Stomach (tissue), 9 donors: Measurements from ENCODE around the gene ACAT2. TPM values are rescaled to one million over a fixed set of nuclear protein-coding genes. Genes with fewer than 3 reads are reported as not detected.
"Not testable (repeated sequence)": the region's sequence is repeated elsewhere in the genome, so short reads cannot be mapped to it uniquely, and the experiment has no call there.

Source experiments
- DNase-seq, 2 donors: peaks; one replicate each; pipeline versions ENCODE4 v3.0.0 to v3.0.0-alpha.2; 2013 to 2019
- H3K27ac ChIP-seq, 5 donors: fragments of 200-600 bp in 4 of 5; sonication (generic) in 4 of 5; one replicate each; pipeline ENCODE4 v1.5.1; 2013 to 2019; ENCODE audit warnings: mild to moderate bottlenecking in 1 of 5, moderate library complexity in 1 of 5
- H3K27me3 ChIP-seq, 3 donors: fragments of 200-600 bp; sonication (generic); one replicate each; pipeline ENCODE4 v1.5.1; 2017 to 2019; ENCODE audit warnings: mixed run types in 1 of 3
- H3K36me3 ChIP-seq, 4 donors: fragments of 200-600 bp; sonication (generic); 1 replicate in 3 of 4; 2 replicates in 1 of 4; pipeline ENCODE4 v1.5.1; 2016 to 2019
- H3K4me1 ChIP-seq, 4 donors: fragments of 200-600 bp; sonication (generic); one replicate each; pipeline ENCODE4 v1.5.1; 2016 to 2019
- H3K4me3 ChIP-seq, 4 donors: fragments of 200-600 bp; sonication (generic) in 3 of 4; one replicate each; pipeline ENCODE4 v1.5.1; 2016 to 2019; ENCODE audit warnings: mild to moderate bottlenecking in 1 of 4
- H3K9me3 ChIP-seq, 4 donors: fragments of 200-600 bp; sonication (generic); one replicate each; pipeline ENCODE4 v1.5.1; 2016 to 2019
- EP300 ChIP-seq: sonication (generic); formaldehyde crosslinking; IDR thresholded peaks from one replicate; pipeline ENCODE4 v1.6.1; 2017; ENCODE audit warnings: antibody characterized with exemption
- POLR2A ChIP-seq, 4 donors: fragments of 450-650 bp; IDR thresholded peaks; one replicate each; pipeline ENCODE4 v1.6.1; 2016; ENCODE audit warnings: antibody characterized with exemption in 4 of 4, control low read depth in 2 of 4, mild to moderate bottlenecking in 1 of 4, moderate library complexity in 1 of 4
- POLR2AphosphoS5 ChIP-seq, 3 donors: sonication (generic); formaldehyde crosslinking; IDR thresholded peaks; one replicate each; pipeline ENCODE4 v1.6.1; 2016; ENCODE audit warnings: antibody characterized with exemption in 3 of 3
- WGBS, 5 donors: extraction: QIAGEN DNeasy Blood & Tissue Kit in 3 of 5; methylation state at CpG; one replicate each; pipeline versions ENCODE4 v1.1.5 to v1.1.7; 2013 to 2018; 5-methylcytosine and 5-hydroxymethylcytosine counted together
- intact Hi-C: fragments of 100-400 bp; cut with DNase I; formaldehyde crosslinking; loops from one replicate; pipeline ENCODE4 v1.15.1; 2023; ENCODE audit warnings: low total_unique reads
- polyA plus RNA-seq, 3 donors: library from polyadenylated mRNA; stranded (reverse); fragments of 200-250 nt; gene quantifications; one replicate each; pipeline ENCODE4 v1.2.3, GENCODE V29; 2013
- total RNA-seq, 5 donors: library from RNA; depleted of rRNA; stranded (reverse); fragments of >200 nt; gene quantifications; one replicate each; pipeline versions ENCODE4 v1.1.0 to v1.2.3, GENCODE V29; 2014 to 2016
- TF ChIP-seq, protein P1 (sequence below), 7 experiments: fragments of 450-650 bp in 4 of 7; fragments of 200-600 bp in 3 of 7; sonication (generic) in 3 of 7; IDR thresholded peaks; one replicate each; pipeline ENCODE4 v1.5.1; 2016 to 2019; ENCODE audit warnings: antibody characterized with exemption in 7 of 7, control low read depth in 2 of 7, mild to moderate bottlenecking in 1 of 7
- donor health status: healthy with polysubstance abuse.
- donor health status: Bipolar disorder and iron deficiency.
- donor health status: healthy.

The ACAT2 gene
- total and polyA plus RNA-seq, 8 donors, result 0.58 to 82.1 (median 22.7) TPM

- no peaks in the 10 kb centered on the region for H3K27me3 ChIP-seq
- no peak overlapping the region for H3K4me3 ChIP-seq
- no peak for TF ChIP-seq EP300
- TF ChIP-seq POLR2A (IDR thresholded peaks at IDR 0.05), result no peak
- TF ChIP-seq, protein P1, sequence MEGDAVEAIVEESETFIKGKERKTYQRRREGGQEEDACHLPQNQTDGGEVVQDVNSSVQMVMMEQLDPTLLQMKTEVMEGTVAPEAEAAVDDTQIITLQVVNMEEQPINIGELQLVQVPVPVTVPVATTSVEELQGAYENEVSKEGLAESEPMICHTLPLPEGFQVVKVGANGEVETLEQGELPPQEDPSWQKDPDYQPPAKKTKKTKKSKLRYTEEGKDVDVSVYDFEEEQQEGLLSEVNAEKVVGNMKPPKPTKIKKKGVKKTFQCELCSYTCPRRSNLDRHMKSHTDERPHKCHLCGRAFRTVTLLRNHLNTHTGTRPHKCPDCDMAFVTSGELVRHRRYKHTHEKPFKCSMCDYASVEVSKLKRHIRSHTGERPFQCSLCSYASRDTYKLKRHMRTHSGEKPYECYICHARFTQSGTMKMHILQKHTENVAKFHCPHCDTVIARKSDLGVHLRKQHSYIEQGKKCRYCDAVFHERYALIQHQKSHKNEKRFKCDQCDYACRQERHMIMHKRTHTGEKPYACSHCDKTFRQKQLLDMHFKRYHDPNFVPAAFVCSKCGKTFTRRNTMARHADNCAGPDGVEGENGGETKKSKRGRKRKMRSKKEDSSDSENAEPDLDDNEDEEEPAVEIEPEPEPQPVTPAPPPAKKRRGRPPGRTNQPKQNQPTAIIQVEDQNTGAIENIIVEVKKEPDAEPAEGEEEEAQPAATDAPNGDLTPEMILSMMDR (IDR thresholded peaks at IDR 0.05), result no peak
- TF ChIP-seq POLR2AphosphoS5 (IDR thresholded peaks at IDR 0.05), result no peak
- no peak for DNase-seq
- H3K4me1 ChIP-seq, result peaks cover 0 to 42% (median 7%) of the 10 kb centered on the region in 4 donors
- H3K9me3 ChIP-seq, result no peaks in the 10 kb centered on the region
- peaks cover 52 to 100% (median 98%) of the 10 kb centered on the region in 4 donors for H3K36me3 ChIP-seq
- intact Hi-C loops, result no loop called here
- no peak overlapping the region for H3K27ac ChIP-seq
- 33 to 77% (median 54%) methylated on average over 1 of the region's 1 CpG for WGBS, 5 donors
These were observed 15.1 kb upstream of the ACAT2 start for GRCh38 chr6:159746759-159747158.

- H3K4me3 ChIP-seq, H3K9me3 ChIP-seq, H3K27me3 ChIP-seq, DNase-seq, intact Hi-C loops: not testable (repeated sequence)
- Histone ChIP-seq H3K36me3 (peaks cover 41 to 100% (median 98%) of the 10 kb centered on the region in 4 donors), H3K27ac (peak overlapping the region in 1 of 5 donors; percentile 4), H3K4me1 (peaks cover 0 to 37% (median 6%) of the 10 kb centered on the region in 4 donors)
- WGBS, 5 donors, result 57 to 73% (median 61%) methylated on average over 7 of the region's 7 CpGs
These were observed 13.7 kb upstream of the ACAT2 start for GRCh38 chr6:159748127-159748526.

GRCh38 chr6:159751448-159751847, 10.4 kb upstream of the ACAT2 start:
- no peaks in the 10 kb centered on the region for H3K27me3 ChIP-seq
- DNase-seq, result no peak
- no peak overlapping the region for H3K4me3 ChIP-seq
- H3K27ac ChIP-seq, result no peak overlapping the region
- intact Hi-C loops, result loop anchor here (10.0 kb wide), 1 partner anchor 67 kb away; no protein-coding TSS in a partner anchor
- WGBS, 5 donors, result 79 to 89% (median 81%) methylated on average over 3 of the region's 3 CpGs
- H3K36me3 ChIP-seq, result peaks cover 36 to 100% (median 98%) of the 10 kb centered on the region in 4 donors
- H3K9me3 ChIP-seq, result no peaks in the 10 kb centered on the region
- H3K4me1 ChIP-seq, result peaks cover 0 to 38% (median under 1%) of the 10 kb centered on the region in 4 donors
- TF ChIP-seq, protein P1 (IDR thresholded peaks at IDR 0.05), result no peak
- no peak for TF ChIP-seq POLR2A (IDR thresholded peaks at IDR 0.05)
- no peak for TF ChIP-seq POLR2AphosphoS5 (IDR thresholded peaks at IDR 0.05)
- no peak for TF ChIP-seq EP300

DNA sequence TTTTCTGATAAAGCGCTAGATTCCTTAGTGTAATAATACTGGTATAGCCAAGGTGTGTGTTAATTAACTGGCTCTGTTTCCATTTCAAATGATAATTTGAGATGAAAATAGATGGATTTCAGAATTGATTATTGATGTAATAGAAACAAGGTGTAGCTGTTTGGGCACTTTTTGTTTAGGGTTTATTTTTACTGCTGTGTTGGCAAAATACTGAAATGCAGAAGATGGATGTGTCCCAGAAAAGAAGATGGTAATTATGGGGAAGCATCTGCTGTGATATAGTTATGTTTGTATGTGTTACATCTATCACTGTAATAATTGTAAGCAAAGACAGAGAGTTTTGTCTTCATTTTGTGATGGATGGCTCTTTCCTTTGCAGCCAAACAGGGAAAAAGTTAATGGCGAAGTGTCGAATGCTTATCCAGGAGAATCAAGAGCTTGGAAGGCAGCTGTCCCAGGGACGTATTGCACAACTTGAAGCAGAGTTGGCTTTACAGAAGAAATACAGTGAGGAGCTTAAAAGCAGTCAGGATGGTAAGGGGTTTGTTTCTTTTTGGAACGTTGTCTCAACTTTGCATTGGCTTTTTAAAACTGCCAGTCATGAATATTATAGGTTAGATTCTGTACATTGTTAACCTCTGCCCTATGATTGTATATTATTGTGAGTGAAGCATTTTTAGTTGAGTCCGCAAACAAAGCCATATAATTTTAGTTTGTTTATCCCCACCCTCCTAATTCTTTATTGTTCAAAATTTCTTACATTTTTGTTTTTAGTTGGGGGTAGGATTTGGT, 8.6 kb upstream of the ACAT2 start:
- TF ChIP-seq EP300 (no peak), POLR2AphosphoS5 (IDR thresholded peaks at IDR 0.05) (peak in 1 of 3 donors; percentile 9), POLR2A (IDR thresholded peaks at IDR 0.05) (no peak)
- no peak overlapping the region for H3K27ac ChIP-seq
- H3K4me1 ChIP-seq, result peaks cover 0 to 31% (median 0%) of the 10 kb centered on the region in 4 donors
- WGBS, 5 donors, result 79 to 85% (median 84%) methylated on average over 6 of the region's 6 CpGs
- peaks cover 41 to 100% (median 98%) of the 10 kb centered on the region in 4 donors for H3K36me3 ChIP-seq
- intact Hi-C loops, result loop anchor here (10.0 kb wide), 1 partner anchor 68 kb away; no protein-coding TSS in a partner anchor
- H3K27me3 ChIP-seq, result no peaks in the 10 kb centered on the region
- H3K9me3 ChIP-seq, result no peaks in the 10 kb centered on the region
- no peak overlapping the region for H3K4me3 ChIP-seq
- DNase-seq, result no peak

DNA sequence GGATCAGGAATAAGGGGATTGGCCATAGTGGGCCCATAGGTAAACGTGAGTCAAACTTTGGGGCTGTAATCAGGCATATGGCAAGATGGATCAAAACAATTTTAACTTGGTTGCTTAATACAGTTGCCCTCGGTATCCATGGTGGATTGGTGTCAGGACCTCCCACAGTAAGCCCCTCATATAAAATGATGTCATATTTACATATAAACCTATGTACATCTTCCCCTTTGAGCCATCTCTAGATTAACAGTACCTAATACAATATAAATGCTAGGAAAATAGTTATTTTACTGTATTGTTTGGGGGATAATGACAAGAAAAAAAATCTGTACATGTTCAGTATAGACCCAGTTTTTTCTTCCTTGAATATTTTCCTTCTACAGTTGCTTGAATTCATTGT, 7.4 kb upstream of the ACAT2 start:
- intact Hi-C loops, result loop anchor here (10.0 kb wide), 1 partner anchor 70 kb away; no protein-coding TSS in a partner anchor
- Histone ChIP-seq H3K4me1 (peaks cover 0 to 25% (median 0%) of the 10 kb centered on the region in 4 donors), H3K27me3 (no peaks in the 10 kb centered on the region), H3K4me3 (no peak overlapping the region), H3K36me3 (peaks cover 40 to 98% (median 94%) of the 10 kb centered on the region in 4 donors), H3K27ac (no peak overlapping the region), H3K9me3 (no peaks in the 10 kb centered on the region)
- no peak for DNase-seq
- TF ChIP-seq, protein P1 (IDR thresholded peaks at IDR 0.05), result no peak
- WGBS, 5 donors, result 74 to 91% (median 83%) methylated on average over 2 of the region's 2 CpGs
